GM12878 (cell line): ENCODE data around the gene ERCC1. TPM values are rescaled to one million over a fixed set of nuclear protein-coding genes. Genes with fewer than 3 reads are reported as not detected.

ENCODE experiments used
- CHD2 ChIP-seq: IDR thresholded peaks from 2 replicates; pipeline ENCODE4 v1.6.1; 2011; ENCODE audit warnings: low read depth, low read length, improper control_type of control experiment, borderline replicate concordance
- CUX1 ChIP-seq: IDR thresholded peaks from 2 replicates; pipeline ENCODE4 v1.6.1; 2012; ENCODE audit warnings: improper control_type of control experiment, low read depth, low read length; ENCODE audit not compliant: insufficient replicate concordance
- EZH2 ChIP-seq: IDR thresholded peaks from 2 replicates; pipeline ENCODE4 v1.6.1; 2012; ENCODE audit warnings: low read depth, mild to moderate bottlenecking, control low read depth, inconsistent platforms, low read length, borderline replicate concordance; ENCODE audit not compliant: control insufficient read depth
- HDGF ChIP-seq: fragments of 450-650 bp; IDR thresholded peaks from 2 replicates; pipeline ENCODE4 v1.6.1; 2016; ENCODE audit warnings: antibody characterized with exemption
- HSF1 ChIP-seq: fragments of 150-350 bp; IDR thresholded peaks from 2 replicates; pipeline ENCODE4 v1.6.1; 2014; ENCODE audit warnings: mild to moderate bottlenecking, low read depth, low read length
- IKZF1 ChIP-seq: fragments of 450-650 bp; conservative IDR thresholded peaks from 2 replicates; pipeline ENCODE4 v1.6.1; 2017; ENCODE audit warnings: antibody characterized with exemption, mild to moderate bottlenecking
- IKZF2 ChIP-seq, 2 experiments: fragments of 450-650 bp; IDR thresholded peaks; 2 replicates each; pipeline ENCODE4 v1.6.1; 2017; ENCODE audit warnings: mild to moderate bottlenecking in 2 of 2, moderate library complexity in 2 of 2
- MEF2A ChIP-seq: IDR thresholded peaks from 2 replicates; pipeline ENCODE4 v1.6.1; 2011; ENCODE audit warnings: low read depth, mild to moderate bottlenecking, low read length, moderate library complexity; ENCODE audit not compliant: insufficient read depth
- NR2F1 ChIP-seq: fragments of 450-650 bp; conservative IDR thresholded peaks from 2 replicates; pipeline ENCODE4 v1.6.1; 2017; ENCODE audit warnings: mild to moderate bottlenecking
- PML ChIP-seq: IDR thresholded peaks from 2 replicates; pipeline ENCODE4 v1.6.1; 2012; ENCODE audit warnings: low read length, inconsistent platforms
- POLR2A ChIP-seq: IDR thresholded peaks from 2 replicates; pipeline ENCODE4 v1.6.1; 2011; ENCODE audit warnings: low read depth, mild to moderate bottlenecking, low read length
- RELA ChIP-seq: fragments of 450-650 bp; IDR thresholded peaks from 2 replicates; pipeline ENCODE4 v1.8.0; 2014; ENCODE audit warnings: borderline replicate concordance; ENCODE audit not compliant: partially characterized antibody
- SREBF2 ChIP-seq: IDR thresholded peaks from 2 replicates; pipeline ENCODE4 v1.6.1; 2012; ENCODE audit warnings: mild to moderate bottlenecking, low read length
- SUPT20H ChIP-seq: IDR thresholded peaks from 2 replicates; pipeline ENCODE4 v1.6.1; 2011; ENCODE audit warnings: low read depth, mild to moderate bottlenecking, low read length, moderate library complexity, borderline replicate concordance; ENCODE audit not compliant: control insufficient read depth
- TCF12 ChIP-seq: IDR thresholded peaks from 2 replicates; pipeline ENCODE4 v1.6.1; 2011; ENCODE audit warnings: low read depth, mild to moderate bottlenecking, low read length
- ZBTB4 ChIP-seq: fragments of 450-650 bp; formaldehyde crosslinking; IDR thresholded peaks from 2 replicates; pipeline ENCODE4 v1.4.0; 2022; ENCODE audit warnings: mild to moderate bottlenecking, moderate library complexity
- ZNF217 ChIP-seq: fragments of 450-650 bp; IDR thresholded peaks from 2 replicates; pipeline ENCODE4 v1.6.1; 2017; ENCODE audit warnings: antibody characterized with exemption, mild to moderate bottlenecking
- polyA plus RNA-seq, 11 experiments: library from polyadenylated mRNA; depleted of rRNA in 4 of 11; unstranded in 6 of 11; stranded (reverse) in 5 of 11; fragments of >200 nt; fragmentation: Nextera tagmentation in 4 of 11; fragmentation: Illumina TruSeq in 1 of 11; extraction: Ambion mirVana in 4 of 11; extraction: Trizol in 1 of 11; gene quantifications; 1 replicate in 1 of 11; 2 replicates in 10 of 11; pipeline versions ENCODE4 v1.2.1 to v1.2.3, GENCODE V29; 2011 to 2016; ENCODE audit warnings: inconsistent platforms in 2 of 11, missing spikeins in 2 of 11, low read depth in 1 of 11
- total RNA-seq, 4 experiments: library from RNA; depleted of rRNA in 3 of 4; stranded (reverse); fragments of >200 nt in 3 of 4; fragmentation: Illumina TruSeq in 1 of 4; extraction: Trizol in 1 of 4; gene quantifications; 2 replicates each; pipeline versions ENCODE4 v1.2.1 to v1.2.3, GENCODE V29; 2013 to 2021

ERCC1 gene
- total and polyA plus RNA-seq, 10 of the 15 experiments (the other 5 are each of a cell fraction or from before 2014, with no cell fraction given), result 14.7 to 104 (median 61.1) TPM

GRCh38 chr19:45469132-45469944, 45.6 kb upstream of the ERCC1 start (continued):
- TF ChIP-seq ZBTB4 (CRISPR knock-in tag), result no peak
- no peak for TF ChIP-seq SUPT20H
- peak; percentile 79 for TF ChIP-seq POLR2A
- TF ChIP-seq HSF1, result no peak
- peak; percentile 85; the same call in 1 of the 2 replicates for TF ChIP-seq CHD2
- TF ChIP-seq CUX1, result no peak
- no peak; the same call in 1 of the 2 replicates for TF ChIP-seq PML
- peak; percentile 42 for TF ChIP-seq RELA
- no peak for TF ChIP-seq ZNF217
- no peak; the same call in 1 of the 2 replicates for TF ChIP-seq TCF12
- TF ChIP-seq NR2F1, result no peak
- TF ChIP-seq IKZF1, result peak; percentile 67
- TF ChIP-seq IKZF2 (IDR thresholded peaks at IDR 0.05), result 0 out of 4 replicates have a peak, but pooled peaks of 1 of the 2 experiments have one; percentile 27
- peak; percentile 78 for TF ChIP-seq MEF2A
- no peak for TF ChIP-seq SREBF2
- TF ChIP-seq HDGF, result peak; percentile 74; the same call in 1 of the 2 replicates
- TF ChIP-seq EZH2, result no peak
